Subcutaneous adipose tissue (tissue), 4 donors: ENCODE data around the gene DAND5. TPM values are rescaled to one million over a fixed set of nuclear protein-coding genes. Genes with fewer than 3 reads are reported as not detected.

Experiments used
- total RNA-seq, 4 donors: library from RNA; depleted of rRNA; stranded (reverse); fragments of >200 nt; gene quantifications; one replicate each; pipeline ENCODE4 v1.1.0, GENCODE V29; 2016
- TF ChIP-seq, protein P1 (sequence below): fragments of 450-650 bp; IDR thresholded peaks from one replicate; pipeline ENCODE4 v1.5.1; 2016; ENCODE audit warnings: low read depth, mild to moderate bottlenecking, control low read depth, antibody characterized with exemption, moderate library complexity

Gene DAND5
- total RNA-seq, 4 donors from 2014 or later = not detected

DNA sequence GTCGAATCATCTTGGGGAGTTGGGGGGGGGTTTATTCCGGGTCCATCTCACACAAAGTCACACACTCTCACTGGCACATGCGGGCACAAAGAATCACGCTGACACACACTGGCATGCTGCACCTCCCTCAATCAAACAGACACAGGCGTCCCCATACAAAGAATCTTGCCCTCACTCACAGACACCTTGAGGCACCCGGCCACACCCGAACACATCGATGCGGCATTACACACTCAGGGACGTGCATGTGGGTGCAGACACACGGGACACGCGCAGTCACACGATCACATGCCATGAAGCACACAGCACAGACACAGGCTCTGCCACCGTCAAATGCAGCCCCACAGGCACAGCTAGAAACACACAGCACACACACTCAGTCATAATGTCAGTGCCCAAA lies 33.7 kb downstream of the DAND5 start:
- TF ChIP-seq, protein P1, sequence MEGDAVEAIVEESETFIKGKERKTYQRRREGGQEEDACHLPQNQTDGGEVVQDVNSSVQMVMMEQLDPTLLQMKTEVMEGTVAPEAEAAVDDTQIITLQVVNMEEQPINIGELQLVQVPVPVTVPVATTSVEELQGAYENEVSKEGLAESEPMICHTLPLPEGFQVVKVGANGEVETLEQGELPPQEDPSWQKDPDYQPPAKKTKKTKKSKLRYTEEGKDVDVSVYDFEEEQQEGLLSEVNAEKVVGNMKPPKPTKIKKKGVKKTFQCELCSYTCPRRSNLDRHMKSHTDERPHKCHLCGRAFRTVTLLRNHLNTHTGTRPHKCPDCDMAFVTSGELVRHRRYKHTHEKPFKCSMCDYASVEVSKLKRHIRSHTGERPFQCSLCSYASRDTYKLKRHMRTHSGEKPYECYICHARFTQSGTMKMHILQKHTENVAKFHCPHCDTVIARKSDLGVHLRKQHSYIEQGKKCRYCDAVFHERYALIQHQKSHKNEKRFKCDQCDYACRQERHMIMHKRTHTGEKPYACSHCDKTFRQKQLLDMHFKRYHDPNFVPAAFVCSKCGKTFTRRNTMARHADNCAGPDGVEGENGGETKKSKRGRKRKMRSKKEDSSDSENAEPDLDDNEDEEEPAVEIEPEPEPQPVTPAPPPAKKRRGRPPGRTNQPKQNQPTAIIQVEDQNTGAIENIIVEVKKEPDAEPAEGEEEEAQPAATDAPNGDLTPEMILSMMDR = no peak

DNA sequence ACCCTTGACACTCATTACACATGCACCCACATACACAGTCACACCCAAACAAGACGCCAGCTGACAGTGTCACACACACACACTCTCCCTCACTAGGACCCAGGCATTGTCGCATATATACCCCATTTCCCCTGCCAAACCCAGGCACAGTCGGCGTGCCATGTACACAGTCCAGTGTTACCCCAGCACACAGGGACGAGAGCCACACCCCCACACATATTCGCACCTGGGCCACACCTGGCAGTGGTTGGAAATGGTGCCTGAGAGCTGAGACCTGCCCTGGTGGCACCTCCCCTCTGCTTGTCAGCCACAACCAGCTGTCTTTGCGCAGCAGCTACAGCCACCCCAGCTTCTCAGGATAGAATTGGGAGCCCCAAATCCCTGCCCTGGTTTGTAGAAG lies 34.9 kb downstream of the DAND5 start:
- TF ChIP-seq, protein P1 = no peak

DNA sequence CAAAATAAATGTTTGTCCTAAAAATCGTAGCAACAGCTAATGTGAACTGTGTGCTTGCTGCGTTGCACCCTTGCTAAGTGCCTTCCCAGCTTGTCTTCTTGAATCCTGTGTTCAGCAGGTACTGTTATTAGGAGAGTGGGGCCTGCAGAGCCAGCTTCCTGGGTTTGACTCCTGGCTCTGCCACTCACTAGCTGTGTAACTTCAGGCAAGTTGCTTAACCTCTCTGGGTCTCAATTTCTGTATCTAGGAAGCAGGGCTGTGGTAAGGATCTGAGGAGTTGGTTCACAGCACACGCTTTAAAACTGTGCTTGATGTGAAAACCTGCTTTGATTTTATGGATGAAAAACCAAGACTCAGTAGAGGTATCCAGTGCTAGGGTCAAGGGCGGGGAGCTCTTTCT lies 35.9 kb downstream of the DAND5 start:
- TF ChIP-seq, protein P1 = no peak

DNA sequence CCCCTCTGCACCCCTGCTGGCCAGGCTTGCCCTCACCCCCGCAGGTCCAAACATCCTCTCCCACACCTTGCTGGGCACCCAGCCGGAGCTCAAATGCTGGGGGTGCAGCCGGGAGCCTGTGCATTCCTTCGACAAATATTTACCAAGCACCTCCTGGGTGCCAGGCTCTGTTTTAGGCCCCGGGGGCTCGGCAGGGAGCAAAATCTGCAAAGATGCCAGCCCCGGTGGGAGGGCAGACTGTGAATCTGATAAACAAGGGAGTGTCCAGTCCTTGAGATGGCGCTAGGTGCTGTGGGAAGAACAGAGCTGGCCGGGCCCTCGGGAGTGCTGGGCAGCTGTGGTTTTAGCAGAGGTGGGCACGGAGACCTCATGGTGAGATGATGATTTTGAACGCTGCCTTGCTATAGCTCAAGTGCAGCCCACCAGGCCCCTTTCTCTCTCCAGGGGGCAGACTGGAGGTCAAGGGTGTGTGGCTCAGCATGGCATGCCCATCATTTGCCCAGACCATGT lies 36.5 kb downstream of the DAND5 start:
- TF ChIP-seq, protein P1 = no peak

DNA sequence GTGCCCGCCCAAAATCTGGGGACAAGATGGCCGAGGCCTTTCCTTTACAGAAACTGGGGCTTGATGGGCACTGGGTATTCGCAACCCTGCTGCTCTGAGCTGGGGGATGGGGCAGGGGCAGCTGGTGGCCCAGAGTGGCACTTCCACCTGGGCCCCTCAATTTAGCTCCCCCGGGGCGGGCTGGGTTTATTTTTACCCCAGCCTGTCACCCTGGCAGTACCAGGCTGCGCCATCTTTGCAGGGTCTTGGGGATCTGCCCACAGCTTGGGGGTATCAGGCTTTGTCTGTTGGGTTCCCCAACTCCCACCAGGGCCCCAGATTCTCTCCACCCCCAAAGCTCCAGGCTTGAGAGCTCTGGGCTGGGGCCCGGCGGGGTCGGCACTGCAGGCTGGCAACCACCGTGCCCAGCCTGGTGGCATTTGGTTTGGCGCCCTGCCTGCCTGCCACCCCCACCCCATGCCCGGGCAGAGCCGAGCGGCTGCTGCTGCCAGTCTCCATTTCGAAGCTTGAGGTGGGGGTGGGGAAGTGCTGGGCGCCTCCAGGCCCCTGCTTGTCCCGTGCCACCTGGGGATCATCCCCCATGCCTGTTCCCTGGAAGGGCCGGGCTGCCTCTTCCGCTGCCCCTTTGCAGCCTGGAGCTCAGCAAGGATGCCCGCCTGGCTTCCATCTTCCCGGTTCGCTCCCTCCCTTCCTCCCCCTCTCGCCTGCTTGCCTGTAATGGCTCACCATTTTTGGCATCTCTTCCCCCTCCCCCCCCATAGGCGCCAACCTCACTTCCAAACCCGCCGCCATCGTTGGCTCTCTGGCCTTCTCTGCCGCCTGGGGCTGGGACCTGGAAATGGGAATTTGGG lies 37.3 kb downstream of the DAND5 start:
- TF ChIP-seq, protein P1 = no peak

DNA sequence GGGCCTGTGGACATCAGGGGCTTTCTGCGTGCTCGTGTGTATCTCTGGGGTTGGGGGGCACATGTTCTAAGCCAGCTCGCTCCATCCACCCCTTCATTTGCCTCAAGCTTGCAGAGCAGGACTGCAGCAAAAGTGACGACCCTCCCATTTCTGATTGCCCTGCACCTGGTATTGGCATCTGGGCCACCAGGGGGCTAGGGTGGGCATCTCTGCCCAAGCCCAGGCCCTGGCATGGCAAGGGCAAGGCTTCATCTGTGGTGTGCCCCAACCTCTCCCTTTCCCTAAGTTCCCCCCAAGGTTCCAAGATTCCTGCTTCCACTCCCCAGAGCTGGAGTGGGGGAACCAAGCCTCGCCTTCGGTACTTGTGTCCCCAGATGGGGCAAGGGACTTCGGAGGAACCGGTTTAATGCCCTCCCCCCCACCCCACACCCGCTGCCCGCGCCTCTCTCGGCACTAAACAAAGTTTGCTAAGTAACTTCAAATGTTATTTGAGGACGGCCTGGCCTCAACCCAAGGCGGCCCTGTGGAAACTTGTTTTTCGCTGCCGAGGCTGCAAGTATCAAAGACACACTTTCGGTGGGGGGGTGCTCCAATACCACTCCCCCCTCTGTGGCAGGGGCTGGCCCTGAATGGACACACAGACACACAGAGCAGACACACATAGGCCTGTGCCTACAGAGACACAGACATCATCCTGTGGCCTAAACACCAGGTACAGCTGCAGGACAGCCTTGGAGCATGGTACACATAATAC lies 38.1 kb downstream of the DAND5 start:
- TF ChIP-seq, protein P1 = no peak
